Measurements from ENCODE around the gene RANBP9.
A peak's percentile ranks its signal among the peaks of the same experiment; 100 is the strongest.

Gene RANBP9

GRCh38 chr6:13710552-13711323 lies 897 bp downstream of the RANBP9 start:
- peak; percentile 52 for DNase-seq

DNA sequence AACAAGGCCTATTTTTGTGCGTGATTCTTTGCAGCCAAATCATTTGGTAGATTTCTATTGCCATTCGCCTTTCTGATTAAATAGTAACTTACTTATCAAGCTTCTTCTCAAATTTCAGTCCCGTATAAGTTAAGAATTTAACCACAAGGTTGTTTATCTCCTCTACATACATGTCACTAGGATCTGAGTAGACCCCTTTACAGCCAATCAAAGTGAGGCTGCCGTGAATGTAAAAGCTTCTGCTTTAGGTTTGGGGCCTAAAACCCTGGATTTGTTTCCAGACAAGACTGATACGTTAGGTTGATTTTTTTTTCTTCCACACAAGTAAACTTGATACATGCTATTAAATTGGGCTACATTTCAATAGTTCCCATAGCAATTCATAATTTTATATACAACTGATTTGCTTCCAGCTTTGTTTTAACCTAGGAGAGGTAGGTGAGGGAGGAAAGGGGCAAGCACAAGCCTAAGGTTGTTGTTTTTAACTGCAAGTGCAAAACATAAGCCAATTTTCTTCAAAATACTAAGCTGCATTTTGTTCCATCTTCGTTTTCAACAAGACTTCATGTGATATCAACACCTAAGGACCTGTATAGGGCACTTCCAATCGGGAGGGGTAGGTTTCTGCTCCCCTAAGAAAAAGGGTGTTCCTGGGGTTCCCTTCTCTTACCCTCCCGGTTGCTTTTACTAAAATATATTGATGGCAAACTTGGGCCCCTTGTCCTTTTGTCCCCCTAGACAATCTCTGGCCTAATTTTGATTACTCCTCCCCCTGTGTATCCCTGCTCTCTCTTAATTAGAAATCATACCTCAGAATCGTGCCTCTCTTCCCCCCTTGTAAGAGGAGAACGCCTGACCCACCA lies 1.7 kb downstream of the RANBP9 start:
- peak; percentile 46 for DNase-seq

- DNase-seq, result no peak
These were observed 2.9 kb downstream of the RANBP9 start for GRCh38 chr6:13708736-13709135.

DNA sequence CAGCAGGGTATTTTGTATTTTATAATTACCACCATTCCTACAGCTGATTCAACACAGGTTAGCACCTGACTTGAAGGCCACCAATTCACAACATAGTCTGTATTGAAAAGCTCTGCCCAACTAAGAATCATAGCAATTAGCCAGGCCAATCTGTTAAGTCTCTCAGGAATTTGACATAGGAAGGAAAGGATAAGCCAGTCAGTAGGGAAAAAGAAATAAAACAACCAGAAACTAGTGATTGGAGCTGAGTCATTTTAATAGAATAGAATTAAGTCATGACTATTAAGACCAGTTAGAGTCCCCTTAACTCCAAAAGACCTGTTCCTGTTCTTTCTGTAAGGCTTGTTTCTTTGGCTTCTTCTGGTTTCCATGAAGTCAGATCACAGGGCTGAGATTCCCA lies 8.1 kb downstream of the RANBP9 start:
- no peak for DNase-seq

DNA sequence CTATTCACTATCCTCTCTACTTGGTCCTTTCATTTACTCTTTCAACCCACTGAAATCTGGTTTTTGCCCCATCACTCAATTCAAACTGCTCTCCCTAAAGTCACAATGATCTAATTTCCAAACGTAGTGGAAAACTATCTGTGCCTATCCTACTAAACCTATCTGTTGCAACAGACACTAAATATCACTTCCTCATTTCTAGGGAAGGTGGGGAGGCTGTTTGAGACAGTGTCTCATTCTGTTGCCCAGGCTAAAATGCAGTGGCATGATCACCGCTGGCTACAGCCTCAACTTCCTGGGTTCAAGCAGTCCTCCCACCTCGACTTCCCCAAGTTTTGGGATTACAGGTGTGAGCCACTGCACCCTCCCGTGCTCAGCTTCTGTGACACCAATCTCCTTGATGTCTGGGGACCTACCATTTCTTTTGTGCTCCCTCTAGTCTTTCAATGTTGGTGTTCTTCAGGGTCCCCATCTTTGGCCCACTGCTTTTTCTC lies 8.8 kb downstream of the RANBP9 start:
- no peak for DNase-seq

DNA sequence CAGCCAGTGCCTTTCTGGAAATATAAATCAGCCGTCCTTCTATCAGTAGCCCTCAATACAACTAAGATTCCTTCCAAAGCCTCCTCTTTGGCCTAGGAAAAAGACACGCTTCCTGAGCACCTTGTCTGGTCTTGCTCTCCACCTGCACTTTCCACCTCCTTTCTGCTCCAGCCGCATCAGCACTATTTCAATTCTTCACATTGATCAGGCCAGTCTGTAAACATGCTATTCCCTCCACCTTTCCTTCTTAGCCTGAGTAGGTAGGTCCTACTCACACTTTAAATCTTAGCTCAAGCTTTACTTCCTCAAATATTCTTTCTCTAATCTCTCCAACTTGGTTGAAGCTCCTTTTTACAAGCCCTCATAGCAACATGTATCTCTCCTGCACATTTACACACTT lies 11.4 kb downstream of the RANBP9 start:
- no peak for DNase-seq

- DNase-seq, result peak; percentile 5
These were observed 12.9 kb downstream of the RANBP9 start for GRCh38 chr6:13698715-13699114.

DNA sequence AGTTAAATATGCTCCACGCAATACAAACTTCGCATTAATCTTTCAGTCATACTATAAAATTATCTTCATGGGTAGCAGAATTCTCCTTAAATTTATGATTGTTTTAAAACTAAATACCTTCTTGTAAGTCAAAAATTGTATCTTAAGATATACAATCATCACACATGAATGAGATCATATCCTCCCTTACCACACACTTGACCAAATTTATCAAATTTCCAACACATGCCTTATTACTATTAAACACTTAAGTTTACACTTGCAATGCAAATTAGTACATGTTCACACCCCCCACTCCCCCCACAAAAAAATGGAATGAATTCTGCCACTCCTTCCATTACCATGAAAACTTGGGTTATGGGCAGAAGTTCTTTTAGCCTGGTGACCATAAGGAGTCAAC lies 13.8 kb downstream of the RANBP9 start:
- DNase-seq, result no peak

DNA sequence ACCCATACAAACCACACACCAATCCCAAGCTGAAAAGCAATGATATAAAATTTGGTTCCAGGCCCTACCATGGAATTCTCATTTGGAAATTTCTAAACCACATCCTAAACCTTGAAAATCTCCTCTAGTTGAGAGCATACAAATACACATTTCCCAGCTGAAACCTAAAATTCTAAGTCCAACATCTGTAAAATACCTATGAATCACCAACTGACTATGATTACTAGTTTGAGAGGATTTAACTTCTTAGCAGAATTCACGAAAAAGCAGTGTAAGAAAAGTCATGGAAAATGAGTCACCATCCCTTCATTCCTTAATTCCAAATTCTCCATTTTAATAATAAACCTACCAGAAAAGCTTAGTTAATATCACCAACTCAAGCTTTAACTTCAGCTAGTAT lies 15.4 kb downstream of the RANBP9 start:
- no peak for DNase-seq

GRCh38 chr6:13695252-13695651 lies 16.4 kb downstream of the RANBP9 start:
- DNase-seq, result no peak

DNA sequence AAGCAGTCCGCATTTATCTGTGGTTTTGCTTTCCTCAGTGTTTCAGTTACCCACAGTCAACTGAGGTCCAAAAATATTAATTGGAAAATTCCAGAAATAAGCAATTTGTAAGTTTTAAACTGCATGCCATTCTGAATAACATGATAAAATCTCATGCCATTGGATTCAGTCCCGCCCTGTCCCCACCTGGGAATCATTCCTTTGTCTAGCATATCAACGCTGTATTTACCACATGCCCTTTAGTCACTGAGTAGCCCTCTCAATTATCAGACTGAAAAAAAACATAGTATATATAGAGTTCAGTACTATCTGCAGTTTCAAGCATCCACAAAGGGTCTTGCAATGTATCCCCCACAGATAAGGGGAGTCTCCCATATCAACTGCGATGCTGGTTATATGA lies 17.1 kb downstream of the RANBP9 start:
- no peak for DNase-seq

DNA sequence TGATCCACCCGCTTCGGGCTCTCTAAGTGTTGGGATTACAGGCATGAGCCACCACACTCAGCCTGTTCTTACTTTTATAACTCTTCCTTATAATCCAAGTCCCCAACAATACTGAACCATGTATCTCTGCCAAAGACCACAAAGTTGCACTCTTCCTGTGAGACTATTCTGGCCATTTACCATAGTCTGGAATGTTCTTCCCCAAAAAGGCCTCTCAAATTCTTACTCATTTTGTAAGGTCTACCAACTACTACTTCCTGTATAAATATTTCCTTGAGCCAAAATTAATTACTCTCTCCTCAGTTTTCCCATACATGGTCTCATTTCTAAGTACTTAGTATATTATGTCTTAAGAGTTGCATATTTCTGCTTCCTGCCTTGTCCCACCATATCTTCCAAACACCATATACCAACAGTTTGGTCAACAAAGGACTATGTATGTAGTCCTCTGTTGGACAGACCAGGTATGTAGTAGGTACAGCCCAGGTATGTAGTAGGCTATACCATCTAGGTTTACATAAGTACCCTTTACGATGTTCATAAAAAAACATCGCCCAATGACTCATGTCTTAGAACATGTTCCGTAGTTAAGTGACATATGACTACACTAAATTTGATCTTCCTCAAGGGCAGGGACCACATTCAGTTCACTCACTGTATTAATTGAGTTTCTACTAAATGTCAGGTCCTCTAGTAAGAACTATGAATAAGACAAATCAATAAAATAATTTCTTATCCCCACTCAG lies 22.0 kb downstream of the RANBP9 start:
- no peak for DNase-seq

DNA sequence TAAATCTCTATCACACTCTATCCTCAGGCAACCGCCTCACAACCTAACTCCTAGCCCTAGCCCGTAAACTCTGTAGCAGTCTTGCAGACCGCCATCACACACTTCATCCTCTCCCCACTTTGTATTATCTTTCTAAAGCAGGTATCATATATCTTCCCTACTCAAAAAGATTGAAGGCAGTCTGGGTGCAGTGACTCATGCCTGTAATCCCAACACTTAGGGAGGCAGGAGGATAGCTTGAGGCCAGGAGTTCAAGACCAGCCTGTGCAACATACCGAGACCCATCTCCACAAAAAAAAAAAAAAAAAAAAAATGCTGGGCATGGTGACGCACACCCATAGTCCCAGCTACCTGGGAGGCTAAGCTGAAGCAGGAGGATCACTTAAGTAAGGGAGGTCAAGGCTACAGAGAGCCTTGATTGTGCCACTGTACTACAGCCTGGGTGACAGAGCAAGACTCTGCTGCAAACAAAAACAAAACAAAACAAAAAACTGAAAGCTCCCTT lies 22.9 kb downstream of the RANBP9 start:
- DNase-seq, result peak; percentile 8

DNA sequence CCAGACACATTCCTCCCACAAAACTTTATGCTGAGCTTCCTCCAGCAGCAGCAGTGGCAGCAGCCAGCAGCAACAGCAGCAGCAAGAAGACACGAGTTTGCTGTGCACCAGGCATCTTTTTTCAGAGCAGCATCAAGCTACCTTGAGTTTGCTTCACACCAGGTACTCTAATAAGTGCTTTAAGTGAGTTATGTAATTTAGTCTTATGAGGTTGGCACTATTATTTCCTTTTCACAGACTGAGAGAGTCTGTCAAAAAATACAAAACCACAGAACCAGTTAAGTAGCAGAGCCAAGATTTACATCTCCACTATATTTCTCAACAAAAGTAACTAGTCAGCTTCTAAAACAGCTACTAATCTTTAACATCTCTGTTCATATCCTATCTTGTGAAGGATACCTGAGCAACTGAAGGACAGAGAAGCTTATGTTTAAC lies 23.7 kb downstream of the RANBP9 start:
- no peak for DNase-seq

DNA sequence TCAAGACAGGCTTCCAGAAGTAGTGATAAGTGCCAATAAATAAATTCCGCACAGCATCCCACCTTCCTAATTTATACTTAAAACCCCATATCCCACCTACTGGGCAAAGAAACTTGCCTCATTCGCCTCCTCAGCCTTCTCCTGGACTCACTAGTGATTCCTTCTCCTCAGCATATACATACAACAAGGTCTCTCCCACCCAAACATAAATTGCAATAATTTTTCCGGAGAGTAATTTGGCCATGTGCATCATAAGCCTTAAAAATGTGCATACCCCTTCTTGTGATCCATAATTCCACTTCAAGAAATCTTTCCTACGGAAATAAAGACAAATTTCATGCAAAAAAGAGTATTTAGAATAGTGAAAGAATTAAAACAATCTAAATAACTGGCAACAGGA lies 26.8 kb downstream of the RANBP9 start:
- DNase-seq, result no peak

DNA sequence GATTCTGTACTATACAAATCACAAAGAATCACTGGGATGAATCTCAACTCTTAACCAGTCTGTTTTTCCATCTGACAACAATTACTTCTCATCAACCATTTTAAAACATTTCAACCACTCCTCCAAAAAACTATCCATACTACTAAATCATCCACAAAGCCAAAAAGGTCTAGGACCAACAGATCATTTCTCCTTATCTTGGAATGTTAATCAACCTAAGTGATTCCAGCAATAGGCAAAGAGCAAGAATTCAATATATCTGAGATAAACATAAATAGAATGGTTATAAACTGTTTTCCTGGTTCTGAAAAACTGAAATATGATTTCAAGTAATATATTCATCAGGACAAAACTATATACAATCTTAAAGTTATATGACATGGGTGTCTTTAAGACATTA lies 28.6 kb downstream of the RANBP9 start:
- DNase-seq, result no peak

GRCh38 chr6:13682346-13682745 lies 29.3 kb downstream of the RANBP9 start:
- DNase-seq, result no peak

DNA sequence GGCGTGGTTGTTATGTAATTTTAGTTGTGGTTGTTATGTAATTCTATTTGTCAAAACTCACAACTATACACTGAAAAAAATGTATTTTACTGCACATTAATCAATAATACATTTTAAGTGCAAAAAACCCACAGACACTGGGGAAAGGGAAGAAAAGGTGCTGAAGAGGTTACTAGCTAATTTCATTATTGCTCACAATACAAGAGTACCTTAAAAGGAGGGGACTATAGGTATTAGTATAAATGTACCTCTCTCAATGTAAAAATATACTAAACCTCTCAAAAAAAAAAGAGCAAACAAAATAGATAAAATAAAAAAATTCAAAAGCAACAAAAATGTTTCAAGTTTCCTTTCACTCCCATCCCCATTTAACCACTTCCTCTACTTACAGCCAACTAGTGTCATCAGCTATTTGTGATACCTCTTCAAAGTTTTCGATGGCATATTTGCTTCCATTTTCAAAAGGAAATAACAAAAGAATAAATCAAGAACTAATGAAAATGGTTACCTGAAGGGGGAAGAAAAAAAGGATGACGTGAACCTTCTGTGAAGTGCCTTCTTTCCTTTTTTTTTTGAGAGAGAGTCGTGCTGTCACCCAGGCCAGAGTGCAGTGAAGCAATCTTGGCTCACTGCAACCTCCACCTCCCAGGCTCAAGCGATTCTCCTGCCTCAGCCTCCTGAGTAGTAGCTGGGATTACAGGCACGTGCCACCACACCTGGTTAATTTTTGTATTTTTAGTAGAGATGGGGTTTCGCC lies 30.2 kb downstream of the RANBP9 start:
- DNase-seq, result no peak

- no peak for DNase-seq
These were observed 31.1 kb downstream of the RANBP9 start for GRCh38 chr6:13680448-13680968.

DNA sequence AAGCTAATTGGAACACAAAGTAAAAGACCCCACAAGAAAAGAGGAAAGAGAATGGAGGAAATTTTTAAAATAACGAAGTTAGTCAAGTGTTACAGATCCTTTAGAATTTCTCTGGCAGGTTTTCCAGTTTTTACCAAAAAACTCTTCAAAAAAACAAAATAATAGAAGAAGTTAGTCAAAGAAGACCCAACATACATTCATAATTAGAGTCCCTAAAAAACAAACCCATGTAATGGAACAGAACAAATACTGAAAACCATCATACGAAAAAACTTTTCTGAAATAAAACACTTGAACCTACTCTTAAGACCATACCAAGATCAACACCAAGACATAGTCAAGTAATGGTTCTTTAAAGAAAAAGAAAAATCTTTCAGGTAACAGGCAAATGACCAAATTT lies 31.6 kb downstream of the RANBP9 start:
- no peak for DNase-seq

- DNase-seq, result no peak
These were observed 33.2 kb downstream of the RANBP9 start for GRCh38 chr6:13678255-13678983.
